HT-29 (cell line): ENCODE measurements around the gene BCAN. TPM values are rescaled to one million over a fixed set of nuclear protein-coding genes. Genes with fewer than 3 reads are reported as not detected.
A peak's percentile ranks its signal among the peaks of the same experiment; 100 is the strongest.

Experiments used
- DNase-seq: peaks from one replicate; pipeline ENCODE4 v3.0.0-alpha.2; 2015; ENCODE audit warnings: low spot score
- total RNA-seq: library from RNA; depleted of rRNA; stranded (reverse); fragments of >200 nt; shearing (Covaris generic); gene quantifications from 2 replicates; pipeline ENCODE4 v1.2.3, GENCODE V29; 2014

The BCAN gene
- total RNA-seq, 1 experiment from 2014 or later: not detected

- DNase-seq: no peak
Measured at GRCh38 chr1:156643049-156643777, 1.3 kb downstream of the BCAN start.

- DNase-seq: no peak
Measured at GRCh38 chr1:156643778-156644092, 1.8 kb downstream of the BCAN start.

GRCh38 chr1:156644146-156644545, 2.2 kb downstream of the BCAN start:
- no peak for DNase-seq

- DNase-seq: no peak
Measured at GRCh38 chr1:156644640-156645039, 2.7 kb downstream of the BCAN start.

GRCh38 chr1:156645056-156645455, 3.1 kb downstream of the BCAN start:
- DNase-seq: no peak

- no peak for DNase-seq
Measured at GRCh38 chr1:156645666-156646065, 3.7 kb downstream of the BCAN start.

GRCh38 chr1:156646738-156647211, 4.9 kb downstream of the BCAN start:
- no peak for DNase-seq

GRCh38 chr1:156647351-156647750, 5.4 kb downstream of the BCAN start:
- DNase-seq: no peak

- DNase-seq: no peak
Measured at GRCh38 chr1:156648496-156648895, 6.6 kb downstream of the BCAN start.

GRCh38 chr1:156648951-156649350, 7.0 kb downstream of the BCAN start:
- DNase-seq: no peak

GRCh38 chr1:156652131-156652991, 10.4 kb downstream of the BCAN start:
- DNase-seq: no peak

- no peak for DNase-seq
Measured at GRCh38 chr1:156652992-156653355, 11.1 kb downstream of the BCAN start.

- DNase-seq: no peak
Measured at GRCh38 chr1:156654700-156655099, 12.8 kb downstream of the BCAN start.

GRCh38 chr1:156655151-156655903, 13.4 kb downstream of the BCAN start:
- no peak for DNase-seq

GRCh38 chr1:156655904-156656516, 14.1 kb downstream of the BCAN start:
- DNase-seq: no peak

GRCh38 chr1:156656806-156657740, 15.2 kb downstream of the BCAN start:
- peak; percentile 77 for DNase-seq

- DNase-seq: no peak
Measured at GRCh38 chr1:156657741-156658319, 15.9 kb downstream of the BCAN start.

GRCh38 chr1:156658496-156658895, 16.6 kb downstream of the BCAN start:
- no peak for DNase-seq

GRCh38 chr1:156658945-156659574, 17.1 kb downstream of the BCAN start:
- no peak for DNase-seq

GRCh38 chr1:156659661-156659987, 17.7 kb downstream of the BCAN start:
- DNase-seq: no peak
